ENCODE measurements around the gene SPATA25.
"Not testable (repeated sequence)": the region's sequence is repeated elsewhere in the genome, so short reads cannot be mapped to it uniquely, and the experiment has no call there.

The SPATA25 gene

GRCh38 chr20:45887346-45887715 is at the start of gene SPATA25:
Gene SPATA25 (minus strand): TSS chr20:45887622. CDS start chr20:45887590, 32 bp downstream.
- no peak for DNase-seq

GRCh38 chr20:45935416-45936046 is 48.1 kb upstream of the SPATA25 start:
- DNase-seq, result no peak

GRCh38 chr20:45934586-45935415 is 47.4 kb upstream of the SPATA25 start, which contains the start of gene PCIF1:
Gene PCIF1 (plus strand): TSS chr20:45934683. CDS start chr20:45939000, 4,317 bp downstream.
- DNase-seq, result peak; percentile 73

- no peak for DNase-seq
These were observed 46.7 kb upstream of the SPATA25 start for GRCh38 chr20:45934046-45934585.

- no peak for DNase-seq
These were observed 46.0 kb upstream of the SPATA25 start for GRCh38 chr20:45933266-45934045.

GRCh38 chr20:45931680-45932079 is 44.3 kb upstream of the SPATA25 start:
- not testable (repeated sequence) for DNase-seq

- DNase-seq, result no peak
These were observed 39.9 kb upstream of the SPATA25 start for GRCh38 chr20:45927071-45927878.

- no peak for DNase-seq
These were observed 39.3 kb upstream of the SPATA25 start for GRCh38 chr20:45926731-45927070.

GRCh38 chr20:45925821-45926506 is 38.5 kb upstream of the SPATA25 start:
- DNase-seq, result no peak

GRCh38 chr20:45924391-45925261 is 37.2 kb upstream of the SPATA25 start:
- DNase-seq, result no peak

GRCh38 chr20:45921337-45922189 is 34.1 kb upstream of the SPATA25 start:
- no peak for DNase-seq

GRCh38 chr20:45920462-45921336 is 33.3 kb upstream of the SPATA25 start:
- no peak for DNase-seq

- no peak for DNase-seq
These were observed 32.3 kb upstream of the SPATA25 start for GRCh38 chr20:45919542-45920399.

- no peak for DNase-seq
These were observed 31.5 kb upstream of the SPATA25 start for GRCh38 chr20:45918779-45919537.

GRCh38 chr20:45918182-45918737 is 30.8 kb upstream of the SPATA25 start:
- DNase-seq, result no peak

- no peak for DNase-seq
These were observed 30.3 kb upstream of the SPATA25 start for GRCh38 chr20:45917790-45918141.

- DNase-seq, result no peak
These were observed 25.7 kb upstream of the SPATA25 start for GRCh38 chr20:45913116-45913515.

All from SIG-M5 (cell line).